C4-2B (cell line): ENCODE measurements around the gene TIPIN.
"Not testable (repeated sequence)": the region's sequence is repeated elsewhere in the genome, so short reads cannot be mapped to it uniquely, and the experiment has no call there.

ENCODE experiments used
- H3K27ac ChIP-seq: fragments of 450-650 bp; 2 replicates; pipeline ENCODE4 v1.5.1; 2017
- ZFX ChIP-seq: fragments of 450-650 bp; IDR thresholded peaks from 2 replicates; pipeline ENCODE4 v1.6.1; 2017
- TF ChIP-seq, protein P1 (sequence below): fragments of 450-650 bp; conservative IDR thresholded peaks from 2 replicates; pipeline ENCODE4 v1.5.1; 2017; ENCODE audit warnings: mild to moderate bottlenecking

TIPIN gene

DNA sequence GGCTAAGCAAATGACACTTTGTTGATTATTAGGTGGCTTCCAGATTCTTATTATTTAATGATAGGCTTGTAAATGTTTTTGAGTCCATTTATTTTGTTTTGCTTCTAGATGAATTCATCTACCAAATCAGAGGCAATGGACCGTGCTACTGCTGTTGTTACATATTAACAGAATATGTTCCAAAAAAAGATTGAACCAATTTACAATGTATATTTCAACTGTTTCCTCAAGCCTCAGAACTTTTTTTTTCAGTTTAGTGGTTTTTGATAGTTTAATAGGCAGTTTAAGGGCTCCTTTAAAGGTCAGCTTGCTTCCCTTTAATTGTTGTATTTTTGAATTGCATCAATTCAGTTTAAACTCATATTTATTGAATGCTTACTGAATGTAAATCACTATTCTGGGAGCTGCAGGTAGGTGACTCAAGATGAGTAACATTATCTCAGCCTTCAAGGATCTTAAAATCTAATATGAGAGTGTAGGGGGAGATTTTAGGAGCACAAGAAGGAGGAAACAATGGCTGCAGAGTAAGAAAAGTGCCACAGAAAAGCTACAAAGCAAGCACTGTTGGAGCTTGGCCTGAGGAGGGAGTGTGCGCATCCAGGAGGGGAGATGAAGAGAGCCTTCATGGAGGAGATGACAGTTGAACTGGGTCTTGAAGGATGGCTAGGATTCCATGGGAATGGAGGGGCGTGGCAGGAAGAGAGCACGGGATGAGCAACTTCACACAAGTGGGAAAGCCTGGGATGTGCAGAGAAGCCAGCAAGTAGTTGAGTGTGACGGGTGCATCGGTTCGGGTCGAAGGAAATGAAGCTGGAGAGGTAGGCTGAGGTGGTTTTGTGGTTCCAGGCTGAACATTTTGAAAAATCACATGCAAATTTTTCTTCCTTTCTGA is 44.9 kb upstream of the TIPIN start:
- H3K27ac ChIP-seq: no peak overlapping the region
- TF ChIP-seq ZFX: no peak
- TF ChIP-seq, protein P1, sequence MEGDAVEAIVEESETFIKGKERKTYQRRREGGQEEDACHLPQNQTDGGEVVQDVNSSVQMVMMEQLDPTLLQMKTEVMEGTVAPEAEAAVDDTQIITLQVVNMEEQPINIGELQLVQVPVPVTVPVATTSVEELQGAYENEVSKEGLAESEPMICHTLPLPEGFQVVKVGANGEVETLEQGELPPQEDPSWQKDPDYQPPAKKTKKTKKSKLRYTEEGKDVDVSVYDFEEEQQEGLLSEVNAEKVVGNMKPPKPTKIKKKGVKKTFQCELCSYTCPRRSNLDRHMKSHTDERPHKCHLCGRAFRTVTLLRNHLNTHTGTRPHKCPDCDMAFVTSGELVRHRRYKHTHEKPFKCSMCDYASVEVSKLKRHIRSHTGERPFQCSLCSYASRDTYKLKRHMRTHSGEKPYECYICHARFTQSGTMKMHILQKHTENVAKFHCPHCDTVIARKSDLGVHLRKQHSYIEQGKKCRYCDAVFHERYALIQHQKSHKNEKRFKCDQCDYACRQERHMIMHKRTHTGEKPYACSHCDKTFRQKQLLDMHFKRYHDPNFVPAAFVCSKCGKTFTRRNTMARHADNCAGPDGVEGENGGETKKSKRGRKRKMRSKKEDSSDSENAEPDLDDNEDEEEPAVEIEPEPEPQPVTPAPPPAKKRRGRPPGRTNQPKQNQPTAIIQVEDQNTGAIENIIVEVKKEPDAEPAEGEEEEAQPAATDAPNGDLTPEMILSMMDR: no peak

DNA sequence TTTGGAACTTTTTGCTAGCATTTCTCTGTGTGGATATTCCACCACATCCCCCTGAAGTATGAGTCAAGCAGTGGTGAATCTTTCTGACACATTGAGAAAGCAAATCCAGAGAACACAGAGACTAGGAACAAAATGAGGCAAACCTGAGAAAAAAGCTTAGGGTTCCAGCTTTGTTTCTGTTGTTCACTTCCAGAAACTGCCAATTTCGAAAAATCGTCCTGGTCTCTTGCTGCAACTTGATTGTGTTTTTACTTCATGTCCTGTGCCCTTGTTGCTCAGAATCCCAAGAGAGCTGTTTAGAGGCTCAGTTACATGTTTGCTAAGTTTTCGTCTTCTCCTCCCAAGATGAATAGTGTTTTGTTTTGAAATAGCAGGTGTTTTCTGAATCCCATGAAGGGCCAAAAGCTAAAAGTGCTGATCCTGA is 43.9 kb upstream of the TIPIN start:
- H3K27ac ChIP-seq: peak overlapping the region; percentile 4; the same call in 1 of the 2 replicates
- TF ChIP-seq, protein P1: no peak
- no peak for TF ChIP-seq ZFX

DNA sequence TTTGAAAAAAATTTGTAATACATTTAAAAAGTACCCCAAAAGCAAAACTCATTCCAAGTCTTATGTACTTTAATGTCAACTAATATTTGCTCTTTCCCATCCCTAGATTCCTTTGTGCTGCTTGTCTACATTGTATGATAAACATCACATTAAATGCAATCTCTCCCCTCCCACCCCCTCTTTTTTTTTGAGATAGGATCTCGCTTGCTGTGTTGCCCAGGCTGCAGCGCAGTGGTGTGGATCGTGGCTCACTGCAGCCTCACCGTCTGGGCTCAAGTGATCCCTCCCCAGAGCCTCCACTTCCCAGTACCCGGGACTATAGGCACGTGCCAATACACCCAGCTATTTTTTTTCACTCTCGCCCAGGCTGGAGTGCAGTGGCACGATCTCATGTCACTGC is 42.8 kb upstream of the TIPIN start:
- TF ChIP-seq, protein P1: no peak
- no peak for TF ChIP-seq ZFX
- no peak overlapping the region for H3K27ac ChIP-seq

DNA sequence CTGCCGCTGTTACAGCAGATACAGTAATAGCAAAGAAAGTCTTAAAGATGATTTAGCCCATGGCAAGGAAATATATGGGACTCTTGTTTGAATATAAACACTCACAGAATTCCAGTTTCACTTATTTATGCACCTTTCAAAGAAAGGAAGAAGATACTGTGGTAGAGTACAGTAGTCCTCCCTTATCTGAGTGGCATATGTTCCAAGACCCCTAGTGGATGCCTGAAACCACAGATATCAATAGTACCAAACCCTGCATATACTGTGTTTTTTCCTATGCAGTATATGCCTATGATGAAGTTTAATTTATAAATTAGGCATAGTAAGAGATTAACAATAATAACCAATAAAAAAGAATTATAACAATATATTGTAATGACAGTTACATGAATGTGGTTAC is 38.4 kb upstream of the TIPIN start:
- H3K27ac ChIP-seq: no peak overlapping the region
- TF ChIP-seq, protein P1: no peak
- no peak for TF ChIP-seq ZFX

DNA sequence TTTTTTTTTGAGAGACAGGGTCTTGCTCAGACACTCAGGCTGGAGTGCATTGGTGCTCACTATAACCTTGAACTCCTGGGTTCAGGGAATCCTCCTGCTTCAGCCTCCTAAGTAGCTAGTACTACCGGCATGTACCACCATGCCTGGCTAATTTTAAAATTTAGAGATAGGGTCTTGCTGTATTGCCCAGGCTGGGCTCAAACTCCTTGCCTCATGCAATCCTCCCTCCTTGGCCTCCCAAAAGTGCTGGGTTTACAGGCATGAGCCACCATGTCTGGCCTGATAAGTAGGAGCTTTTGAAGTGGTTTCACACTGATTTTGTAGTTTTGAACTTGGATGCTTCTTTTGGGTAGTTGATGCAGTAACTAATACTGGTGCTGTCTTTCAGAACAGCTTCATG is 38.0 kb upstream of the TIPIN start:
- no peak for TF ChIP-seq ZFX
- TF ChIP-seq, protein P1: no peak
- no peak overlapping the region for H3K27ac ChIP-seq

DNA sequence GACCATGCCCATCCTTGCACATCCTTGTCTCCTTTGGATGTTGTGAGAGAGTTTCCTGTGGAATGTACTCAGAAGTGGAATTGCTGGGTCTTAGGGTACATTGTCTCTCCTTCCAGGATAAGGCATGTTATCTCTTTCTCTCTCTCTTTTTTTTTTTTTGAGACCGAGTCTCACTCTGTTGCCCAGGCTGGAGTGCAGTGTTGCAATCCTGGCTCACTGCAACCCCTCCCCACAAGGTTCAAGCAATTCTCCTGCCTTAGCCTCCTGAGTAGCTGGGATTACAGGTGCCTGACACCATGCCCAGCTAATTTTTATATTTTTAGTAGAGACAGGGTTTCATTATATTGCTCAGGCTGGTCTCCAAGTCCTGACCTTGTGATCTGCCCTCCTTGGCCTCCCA is 36.6 kb upstream of the TIPIN start:
- not testable (repeated sequence) for H3K27ac ChIP-seq

DNA sequence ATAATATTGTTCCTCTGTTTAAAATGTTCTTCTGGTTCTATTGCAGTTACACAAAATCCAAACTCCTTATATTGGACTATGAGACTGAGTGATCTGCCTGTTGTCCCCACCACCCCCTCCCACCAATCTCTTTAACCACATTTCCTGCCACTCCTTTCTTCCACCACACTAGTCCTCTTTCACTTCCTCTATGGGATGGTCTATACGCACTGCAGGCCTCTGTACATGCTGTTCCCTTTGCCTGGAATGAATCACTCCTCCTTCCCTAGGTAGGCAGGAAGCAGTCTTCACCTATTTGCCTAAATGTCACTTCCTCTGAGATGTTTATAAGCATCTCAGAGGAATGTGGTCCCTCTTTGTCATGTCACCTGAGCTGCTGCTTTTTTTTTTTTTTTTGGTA is 34.2 kb upstream of the TIPIN start:
- TF ChIP-seq ZFX: no peak
- TF ChIP-seq, protein P1: no peak
- H3K27ac ChIP-seq: no peak overlapping the region

DNA sequence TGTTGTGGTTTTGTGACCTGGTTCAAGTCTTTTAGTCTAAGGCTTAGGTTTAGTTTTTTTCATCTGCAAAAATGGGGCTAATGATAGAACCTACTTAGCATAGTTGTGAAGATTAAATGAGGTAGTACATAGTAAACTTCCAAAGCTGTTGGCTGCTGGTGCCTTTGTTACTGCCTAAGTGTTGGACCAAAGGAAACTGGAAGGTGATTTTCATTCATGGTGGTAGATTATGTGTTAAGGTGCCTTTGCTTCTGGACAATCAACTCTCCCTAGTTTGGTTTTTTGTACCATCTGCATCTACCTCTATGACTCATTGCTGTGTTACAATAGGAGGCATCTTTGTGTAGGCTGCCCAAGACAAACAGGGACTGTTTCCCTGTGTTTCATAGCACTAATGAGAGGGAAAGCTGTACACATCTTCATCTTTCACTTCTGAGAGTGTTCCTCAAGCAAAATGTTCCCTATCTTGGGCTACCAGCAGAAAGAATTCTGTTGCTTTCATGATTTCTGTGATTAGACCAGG is 33.4 kb upstream of the TIPIN start:
- H3K27ac ChIP-seq: peak overlapping the region; percentile 25; the same call in 1 of the 2 replicates
- TF ChIP-seq, protein P1: no peak
- TF ChIP-seq ZFX: no peak
